ENCODE measurements around the gene RASGRP4.

RASGRP4 gene

DNA sequence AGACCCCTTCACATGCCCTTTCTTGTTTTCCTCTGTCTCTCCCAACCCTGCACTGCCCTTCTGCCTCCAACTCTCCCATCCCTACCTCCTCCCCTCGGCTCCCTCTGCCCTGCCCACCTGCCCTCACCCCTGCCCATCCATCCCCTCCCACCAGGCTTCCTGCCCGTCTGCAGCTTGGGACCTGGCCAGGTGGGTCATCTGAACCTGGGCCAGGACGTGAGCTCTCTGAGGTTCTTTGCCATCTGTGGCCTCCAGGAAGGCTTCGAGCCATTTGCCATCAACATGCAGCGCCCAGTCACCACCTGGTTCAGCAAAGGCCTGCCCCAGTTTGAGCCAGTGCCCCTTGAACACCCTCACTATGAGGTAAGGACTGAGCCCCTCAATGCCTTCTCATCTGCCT lies 43.1 kb upstream of the RASGRP4 start:
- no peak overlapping the region for H3K27ac ChIP-seq (ENCODE audit: poor library complexity, severe bottlenecking)
- DNase-seq (ENCODE audit: low spot score) (no peak), ATAC-seq (ENCODE audit: low read depth) (no peak)
- no peaks in the 10 kb centered on the region for H3K36me3 ChIP-seq (ENCODE audit: low read depth)
- H3K9me3 ChIP-seq (ENCODE audit: severe bottlenecking): no peaks in the 10 kb centered on the region
- no peaks in the 10 kb centered on the region for H3K27me3 ChIP-seq (ENCODE audit: insufficient read depth, poor library complexity, severe bottlenecking)
- no peaks in the 10 kb centered on the region for H3K4me1 ChIP-seq (ENCODE audit: insufficient read depth, poor library complexity, severe bottlenecking)
- no peak overlapping the region for H3K4me3 ChIP-seq (ENCODE audit: severe bottlenecking)
- TF ChIP-seq, protein P1, sequence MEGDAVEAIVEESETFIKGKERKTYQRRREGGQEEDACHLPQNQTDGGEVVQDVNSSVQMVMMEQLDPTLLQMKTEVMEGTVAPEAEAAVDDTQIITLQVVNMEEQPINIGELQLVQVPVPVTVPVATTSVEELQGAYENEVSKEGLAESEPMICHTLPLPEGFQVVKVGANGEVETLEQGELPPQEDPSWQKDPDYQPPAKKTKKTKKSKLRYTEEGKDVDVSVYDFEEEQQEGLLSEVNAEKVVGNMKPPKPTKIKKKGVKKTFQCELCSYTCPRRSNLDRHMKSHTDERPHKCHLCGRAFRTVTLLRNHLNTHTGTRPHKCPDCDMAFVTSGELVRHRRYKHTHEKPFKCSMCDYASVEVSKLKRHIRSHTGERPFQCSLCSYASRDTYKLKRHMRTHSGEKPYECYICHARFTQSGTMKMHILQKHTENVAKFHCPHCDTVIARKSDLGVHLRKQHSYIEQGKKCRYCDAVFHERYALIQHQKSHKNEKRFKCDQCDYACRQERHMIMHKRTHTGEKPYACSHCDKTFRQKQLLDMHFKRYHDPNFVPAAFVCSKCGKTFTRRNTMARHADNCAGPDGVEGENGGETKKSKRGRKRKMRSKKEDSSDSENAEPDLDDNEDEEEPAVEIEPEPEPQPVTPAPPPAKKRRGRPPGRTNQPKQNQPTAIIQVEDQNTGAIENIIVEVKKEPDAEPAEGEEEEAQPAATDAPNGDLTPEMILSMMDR (IDR thresholded peaks at IDR 0.05; ENCODE audit: poor library complexity, severe bottlenecking): no peak

DNA sequence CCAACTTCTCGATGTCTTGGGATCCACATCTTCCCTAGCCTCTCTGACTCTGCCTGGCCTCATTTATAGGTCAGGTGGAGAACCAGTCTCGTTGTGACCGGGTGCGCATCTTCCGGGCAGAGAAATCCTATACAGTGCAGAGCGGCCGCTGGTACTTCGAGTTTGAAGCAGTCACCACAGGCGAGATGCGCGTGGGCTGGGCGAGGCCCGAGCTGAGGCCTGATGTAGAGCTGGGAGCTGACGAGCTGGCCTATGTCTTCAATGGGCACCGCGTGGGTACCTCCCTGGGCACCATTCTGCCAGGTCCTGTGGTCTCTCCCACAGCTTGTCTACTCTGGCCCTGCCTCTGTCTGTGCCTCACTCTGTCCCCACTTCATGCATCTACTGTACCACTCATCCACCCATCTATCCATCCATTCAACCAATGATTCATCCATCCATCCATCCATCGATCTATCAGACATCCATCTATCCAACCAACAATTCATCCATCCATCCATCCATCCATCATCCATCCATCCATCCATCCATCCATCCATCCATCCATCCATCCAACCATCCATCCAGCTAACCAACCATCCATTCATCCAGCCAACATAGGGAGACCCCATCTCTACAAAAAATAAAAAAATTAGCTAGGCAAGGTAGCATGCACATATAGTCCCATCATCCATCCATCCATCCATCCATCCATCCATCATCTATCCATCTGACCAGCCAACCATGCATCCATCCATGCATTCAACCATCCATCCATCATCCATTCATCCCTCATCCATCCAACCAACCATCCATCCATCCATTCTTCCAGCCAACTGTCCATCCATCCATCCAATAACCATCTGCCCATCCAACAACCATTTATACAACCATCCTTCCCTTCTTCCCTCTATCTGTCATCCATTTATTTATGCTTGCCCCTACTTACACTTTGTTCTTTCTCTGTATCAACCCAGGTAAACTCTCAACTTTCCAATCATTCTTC lies 41.8 kb upstream of the RASGRP4 start:
- no peak for ATAC-seq (ENCODE audit: low read depth)
- no peaks in the 10 kb centered on the region for H3K36me3 ChIP-seq (ENCODE audit: low read depth)

DNA sequence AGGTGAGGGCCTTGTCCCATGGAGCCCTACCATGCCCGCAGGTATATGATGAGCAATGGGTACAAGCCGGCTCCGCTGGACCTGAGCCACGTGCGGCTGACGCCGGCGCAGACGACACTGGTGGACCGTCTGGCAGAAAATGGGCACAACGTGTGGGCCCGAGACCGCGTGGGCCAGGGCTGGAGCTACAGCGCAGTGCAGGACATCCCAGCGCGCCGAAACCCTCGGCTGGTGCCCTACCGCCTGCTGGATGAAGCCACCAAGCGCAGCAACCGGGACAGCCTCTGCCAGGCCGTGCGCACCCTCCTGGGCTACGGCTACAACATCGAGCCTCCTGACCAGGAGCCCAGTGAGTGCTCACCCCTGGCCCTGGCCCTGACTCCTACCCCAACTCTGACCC lies 40.0 kb upstream of the RASGRP4 start:
- DNase-seq (ENCODE audit: low spot score): no peak
- Histone ChIP-seq H3K4me1 (ENCODE audit: insufficient read depth, poor library complexity, severe bottlenecking) (no peaks in the 10 kb centered on the region), H3K9me3 (ENCODE audit: severe bottlenecking) (no peaks in the 10 kb centered on the region), H3K27ac (ENCODE audit: poor library complexity, severe bottlenecking) (no peak overlapping the region), H3K36me3 (ENCODE audit: low read depth) (no peaks in the 10 kb centered on the region), H3K27me3 (ENCODE audit: insufficient read depth, poor library complexity, severe bottlenecking) (no peaks in the 10 kb centered on the region), H3K4me3 (ENCODE audit: severe bottlenecking) (no peak overlapping the region)
- ATAC-seq (ENCODE audit: low read depth): no peak
- TF ChIP-seq, protein P1 (IDR thresholded peaks at IDR 0.05; ENCODE audit: poor library complexity, severe bottlenecking): no peak

More for the DNA sequence above, 41.8 kb upstream of the RASGRP4 start:
- DNase-seq (ENCODE audit: low spot score): no peak
- TF ChIP-seq, protein P1 (IDR thresholded peaks at IDR 0.05; ENCODE audit: poor library complexity, severe bottlenecking): no peak
- Histone ChIP-seq H3K27me3 (ENCODE audit: insufficient read depth, poor library complexity, severe bottlenecking) (no peaks in the 10 kb centered on the region), H3K4me1 (ENCODE audit: insufficient read depth, poor library complexity, severe bottlenecking) (no peaks in the 10 kb centered on the region), H3K9me3 (ENCODE audit: severe bottlenecking) (no peaks in the 10 kb centered on the region), H3K27ac (ENCODE audit: poor library complexity, severe bottlenecking) (no peak overlapping the region), H3K4me3 (ENCODE audit: severe bottlenecking) (no peak overlapping the region)

DNA sequence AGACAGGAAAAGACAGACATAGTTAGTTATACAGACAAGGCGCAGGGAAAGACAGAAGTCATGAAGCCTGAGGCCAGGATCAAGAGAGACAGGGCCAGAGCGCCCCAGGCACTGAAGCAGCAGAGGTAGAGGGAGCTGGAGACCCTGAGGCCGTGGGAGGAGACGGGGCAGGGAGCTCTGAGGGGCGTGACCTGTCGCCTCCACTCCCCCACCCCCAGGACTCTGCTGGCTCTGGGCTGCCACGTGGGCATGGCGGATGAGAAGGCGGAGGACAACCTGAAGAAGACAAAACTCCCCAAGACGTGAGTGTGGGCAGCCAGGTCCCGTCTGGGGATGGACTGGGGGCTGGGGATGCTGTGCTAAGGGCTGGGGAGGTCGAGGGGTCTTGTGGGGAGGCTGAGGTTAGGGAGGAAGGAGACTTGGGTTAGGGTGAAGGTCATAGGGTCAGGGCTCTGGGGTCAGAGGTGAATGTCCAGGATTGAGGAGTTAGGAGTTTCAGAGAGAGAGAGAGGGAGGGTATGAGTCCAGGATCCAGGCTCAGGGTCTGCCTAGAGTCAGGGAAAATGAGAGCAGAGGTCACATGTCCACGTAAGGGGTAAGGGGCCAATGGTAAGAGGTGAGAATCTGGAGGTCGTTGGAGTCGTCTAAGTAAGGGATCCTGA lies 38.5 kb upstream of the RASGRP4 start:
- no peak overlapping the region for H3K4me3 ChIP-seq (ENCODE audit: severe bottlenecking)
- no peaks in the 10 kb centered on the region for H3K4me1 ChIP-seq (ENCODE audit: insufficient read depth, poor library complexity, severe bottlenecking)
- H3K9me3 ChIP-seq (ENCODE audit: severe bottlenecking): no peaks in the 10 kb centered on the region
- H3K27me3 ChIP-seq (ENCODE audit: insufficient read depth, poor library complexity, severe bottlenecking): no peaks in the 10 kb centered on the region
- ATAC-seq (ENCODE audit: low read depth): no peak
- no peaks in the 10 kb centered on the region for H3K36me3 ChIP-seq (ENCODE audit: low read depth)
- no peak overlapping the region for H3K27ac ChIP-seq (ENCODE audit: poor library complexity, severe bottlenecking)
- TF ChIP-seq, protein P1 (IDR thresholded peaks at IDR 0.05; ENCODE audit: poor library complexity, severe bottlenecking): no peak
- no peak for DNase-seq (ENCODE audit: low spot score)
